Tibial nerve (tissue), 4 donors: ENCODE data around the gene ZNF117. TPM values are rescaled to one million over a fixed set of nuclear protein-coding genes. Genes with fewer than 3 reads are reported as not detected.
A peak's percentile ranks its signal among the peaks of the same experiment; 100 is the strongest.

ENCODE experiments used
- DNase-seq, 2 donors: peaks; one replicate each; pipeline ENCODE4 v3.0.0-alpha.2; 2019; ENCODE audit warnings: low spot score in 2 of 2
- H3K27ac ChIP-seq, 4 donors: fragments of 200-600 bp; sonication (generic) in 3 of 4; one replicate each; pipeline ENCODE4 v1.5.1; 2017 to 2019; ENCODE audit warnings: mild to moderate bottlenecking in 1 of 4
- H3K27me3 ChIP-seq, 2 donors: fragments of 200-600 bp; sonication (generic) in 1 of 2; one replicate each; pipeline versions ENCODE4 v1.5.1 to v1.6.0; 2017 to 2019
- H3K36me3 ChIP-seq, 3 donors: fragments of 200-600 bp; sonication (generic); one replicate each; pipeline ENCODE4 v1.5.1; 2018 to 2019
- H3K4me1 ChIP-seq, 4 donors: fragments of 200-600 bp; sonication (generic) in 3 of 4; one replicate each; pipeline ENCODE4 v1.5.1; 2017 to 2019
- H3K4me3 ChIP-seq, 4 donors: fragments of 200-600 bp; sonication (generic) in 3 of 4; one replicate each; pipeline ENCODE4 v1.5.1; 2017 to 2019; ENCODE audit warnings: mild to moderate bottlenecking in 1 of 4, moderate library complexity in 1 of 4
- H3K9me3 ChIP-seq, 4 donors: fragments of 200-600 bp; sonication (generic) in 3 of 4; one replicate each; pipeline ENCODE4 v1.5.1; 2017 to 2019
- EP300 ChIP-seq, 2 donors: sonication (generic); formaldehyde crosslinking; IDR thresholded peaks; one replicate each; pipeline ENCODE4 v1.6.1; 2017; ENCODE audit warnings: antibody characterized with exemption in 2 of 2, mild to moderate bottlenecking in 1 of 2
- POLR2A ChIP-seq, 2 donors: fragments of 450-650 bp; IDR thresholded peaks; one replicate each; pipeline ENCODE4 v1.6.1; 2017; ENCODE audit warnings: antibody characterized with exemption in 2 of 2, mild to moderate bottlenecking in 2 of 2, moderate library complexity in 2 of 2
- WGBS, 2 donors: methylation state at CpG; one replicate each; pipeline ENCODE4 v1.1.5; 2018; 5-methylcytosine and 5-hydroxymethylcytosine counted together
- total RNA-seq, 4 donors: library from RNA; depleted of rRNA; stranded (reverse); fragments of >200 nt; gene quantifications; one replicate each; pipeline ENCODE4 v1.1.0, GENCODE V29; 2016
- TF ChIP-seq, protein P1 (sequence below), 5 experiments: fragments of 200-600 bp in 3 of 5; fragments of 450-650 bp in 2 of 5; sonication (generic) in 3 of 5; IDR thresholded peaks; one replicate each; pipeline ENCODE4 v1.5.1; 2016 to 2019; ENCODE audit warnings: antibody characterized with exemption in 5 of 5, mild to moderate bottlenecking in 3 of 5, moderate library complexity in 2 of 5

Gene ZNF117
- total RNA-seq, 4 donors from 2014 or later = 15.1 to 22.2 (median 15.4) TPM

DNA sequence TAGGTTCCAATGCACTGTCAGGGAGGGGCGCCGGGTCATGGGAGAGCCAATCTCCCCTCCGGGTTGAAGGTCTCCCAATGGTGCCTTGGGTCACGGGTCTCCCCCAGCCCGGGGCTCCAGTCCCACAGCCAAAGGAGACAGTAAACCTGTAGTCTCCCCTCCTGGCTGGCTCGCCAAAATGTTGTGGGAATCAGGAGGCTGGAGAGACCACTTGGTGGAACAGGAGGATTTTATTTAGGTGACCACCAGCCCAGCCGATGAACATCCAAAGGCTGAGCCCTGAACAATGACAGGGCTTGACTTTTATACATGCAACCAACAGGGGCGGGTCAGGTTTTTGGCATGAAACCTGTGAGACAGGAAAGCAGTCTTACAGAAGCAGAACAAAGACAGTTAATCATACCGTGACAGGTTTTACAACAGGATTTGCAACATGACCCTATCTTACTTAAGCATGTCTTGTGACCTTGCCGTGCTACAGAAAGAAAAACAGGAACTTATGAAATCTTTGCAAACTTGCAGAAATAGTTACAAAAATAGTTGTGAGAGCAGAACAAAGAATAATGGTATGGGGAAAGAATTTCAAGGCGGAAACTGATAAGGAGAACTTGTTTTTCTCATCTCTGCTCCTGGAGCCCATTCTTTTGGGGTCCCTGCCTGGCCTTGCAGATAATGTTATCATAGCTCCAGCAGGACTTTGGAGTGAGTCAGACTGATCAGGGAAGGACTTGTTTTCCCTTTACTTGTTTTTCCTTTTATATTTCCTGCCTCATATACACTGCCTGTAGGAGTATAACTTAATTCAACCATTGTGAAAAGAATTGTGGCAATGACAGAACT lies 8.5 kb upstream of the ZNF117 start:
- peak in 1 of 2 donors; percentile 37 for DNase-seq
- Histone ChIP-seq H3K27me3 (no peaks in the 10 kb centered on the region), H3K9me3 (peaks cover 0 to 35% (median 0%) of the 10 kb centered on the region in 4 donors), H3K4me1 (peaks cover 0 to 20% (median 3%) of the 10 kb centered on the region in 4 donors), H3K4me3 (no peak overlapping the region), H3K27ac (peak overlapping the region in 1 of 4 donors; percentile 47), H3K36me3 (peaks cover 0 to 39% (median 0%) of the 10 kb centered on the region in 3 donors)
- TF ChIP-seq, protein P1, sequence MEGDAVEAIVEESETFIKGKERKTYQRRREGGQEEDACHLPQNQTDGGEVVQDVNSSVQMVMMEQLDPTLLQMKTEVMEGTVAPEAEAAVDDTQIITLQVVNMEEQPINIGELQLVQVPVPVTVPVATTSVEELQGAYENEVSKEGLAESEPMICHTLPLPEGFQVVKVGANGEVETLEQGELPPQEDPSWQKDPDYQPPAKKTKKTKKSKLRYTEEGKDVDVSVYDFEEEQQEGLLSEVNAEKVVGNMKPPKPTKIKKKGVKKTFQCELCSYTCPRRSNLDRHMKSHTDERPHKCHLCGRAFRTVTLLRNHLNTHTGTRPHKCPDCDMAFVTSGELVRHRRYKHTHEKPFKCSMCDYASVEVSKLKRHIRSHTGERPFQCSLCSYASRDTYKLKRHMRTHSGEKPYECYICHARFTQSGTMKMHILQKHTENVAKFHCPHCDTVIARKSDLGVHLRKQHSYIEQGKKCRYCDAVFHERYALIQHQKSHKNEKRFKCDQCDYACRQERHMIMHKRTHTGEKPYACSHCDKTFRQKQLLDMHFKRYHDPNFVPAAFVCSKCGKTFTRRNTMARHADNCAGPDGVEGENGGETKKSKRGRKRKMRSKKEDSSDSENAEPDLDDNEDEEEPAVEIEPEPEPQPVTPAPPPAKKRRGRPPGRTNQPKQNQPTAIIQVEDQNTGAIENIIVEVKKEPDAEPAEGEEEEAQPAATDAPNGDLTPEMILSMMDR (IDR thresholded peaks at IDR 0.05) = no peak
- TF ChIP-seq POLR2A (IDR thresholded peaks at IDR 0.05) (no peak), EP300 (IDR thresholded peaks at IDR 0.05) (peak; percentile 41 to 81)
- WGBS, 2 donors = 70 to 91% methylated on average over 11 of the region's 11 CpGs

DNA sequence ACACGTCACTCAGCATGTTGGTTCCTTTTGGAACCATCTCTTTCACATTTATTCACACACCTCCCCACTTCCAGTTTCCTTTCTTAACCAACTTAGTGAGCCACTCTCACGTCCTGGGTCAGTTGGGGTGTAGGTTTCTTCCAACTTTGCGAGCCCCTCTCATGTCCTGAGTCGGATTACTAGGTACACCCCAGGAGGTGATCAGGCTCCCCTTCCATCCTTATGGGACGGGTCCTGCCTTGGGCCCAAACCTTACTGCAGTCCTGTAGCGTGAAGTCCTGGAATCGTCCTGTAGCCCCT lies 8.0 kb upstream of the ZNF117 start:
- no peak overlapping the region for H3K4me3 ChIP-seq
- DNase-seq = no peak
- peaks cover 0 to 14% (median under 1%) of the 10 kb centered on the region in 4 donors for H3K4me1 ChIP-seq
- H3K27ac ChIP-seq = peak overlapping the region in 1 of 4 donors; percentile 47
- peaks cover 0 to 44% (median 0%) of the 10 kb centered on the region in 3 donors for H3K36me3 ChIP-seq
- WGBS, 2 donors = 94 to 97% methylated on average over 7 of the region's 7 CpGs
- H3K9me3 ChIP-seq = peaks cover 0 to 41% (median 0%) of the 10 kb centered on the region in 4 donors
- H3K27me3 ChIP-seq = no peaks in the 10 kb centered on the region
- TF ChIP-seq, protein P1 (IDR thresholded peaks at IDR 0.05) = no peak
- no peak for TF ChIP-seq EP300 (IDR thresholded peaks at IDR 0.05)
- no peak for TF ChIP-seq POLR2A (IDR thresholded peaks at IDR 0.05)

DNA sequence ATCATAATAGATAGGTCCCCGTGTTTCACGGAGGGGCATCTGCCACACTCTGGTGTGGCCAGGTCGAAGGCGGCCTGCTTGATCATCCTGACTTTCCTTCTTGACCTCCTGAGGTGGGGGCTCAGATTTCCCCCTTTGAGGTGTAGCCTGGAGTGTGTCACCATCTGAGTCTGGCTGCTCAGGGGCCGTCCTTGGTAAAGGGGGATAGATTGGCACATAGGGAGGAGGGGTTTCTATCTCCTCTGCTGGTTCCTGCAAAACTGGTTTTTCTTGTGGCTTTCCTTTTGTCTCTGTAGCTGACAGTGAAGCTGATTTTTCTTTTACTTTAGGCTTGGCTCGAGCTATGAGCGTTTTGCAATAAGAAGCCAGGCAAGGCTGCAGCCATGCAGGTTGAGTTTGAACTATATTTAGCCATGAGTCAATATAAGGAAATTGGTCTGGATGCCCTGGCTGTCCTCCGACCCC lies 7.1 kb upstream of the ZNF117 start:
- H3K9me3 ChIP-seq = peaks cover 0 to 48% (median 0%) of the 10 kb centered on the region in 4 donors
- H3K27ac ChIP-seq = no peak overlapping the region
- 74 to 88% methylated on average over 8 of the region's 8 CpGs for WGBS, 2 donors
- no peaks in the 10 kb centered on the region for H3K27me3 ChIP-seq
- H3K4me3 ChIP-seq = no peak overlapping the region
- no peak for DNase-seq
- H3K36me3 ChIP-seq = peaks cover 0 to 49% (median 0%) of the 10 kb centered on the region in 3 donors
- TF ChIP-seq, protein P1 (IDR thresholded peaks at IDR 0.05) = no peak
- TF ChIP-seq EP300 (IDR thresholded peaks at IDR 0.05) (no peak), POLR2A (IDR thresholded peaks at IDR 0.05) (no peak)
- peaks cover 0 to 5% (median 0%) of the 10 kb centered on the region in 4 donors for H3K4me1 ChIP-seq

DNA sequence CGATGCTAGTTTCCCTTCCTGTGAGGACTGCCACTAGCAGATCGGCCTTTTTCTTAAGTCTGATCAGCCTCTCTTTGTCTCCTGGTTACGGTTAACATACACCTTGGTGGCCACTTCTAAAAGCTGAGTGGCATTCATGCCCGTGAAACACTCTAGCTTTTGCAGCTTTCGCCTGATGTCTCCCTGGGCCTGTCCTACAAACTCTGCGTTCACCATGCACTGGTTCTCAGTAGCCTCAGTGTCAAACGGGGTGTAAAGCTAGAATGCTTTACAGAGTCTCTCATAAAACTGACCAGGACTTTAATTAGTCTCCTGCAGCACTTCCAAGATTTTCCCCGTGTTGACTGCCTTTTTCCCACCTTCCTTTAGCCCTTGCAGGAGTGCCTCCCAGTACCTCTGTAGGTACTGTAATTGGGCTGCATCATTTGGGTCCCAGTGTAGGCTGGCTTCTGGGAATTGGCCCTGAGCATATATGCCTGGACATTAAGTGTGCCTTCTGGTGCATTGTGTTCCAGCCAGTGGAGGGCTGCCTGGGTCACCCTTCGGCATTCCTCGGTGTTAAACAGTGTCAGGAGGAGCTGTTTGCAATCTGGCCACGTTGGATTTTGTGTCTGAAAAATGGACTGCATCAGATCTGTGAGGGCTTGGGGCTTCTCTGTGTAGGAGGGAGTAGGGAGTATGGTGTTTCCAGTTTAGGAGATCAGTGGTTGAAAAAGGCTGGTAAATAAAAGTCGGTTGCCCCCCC lies 6.5 kb upstream of the ZNF117 start:
- H3K4me3 ChIP-seq = no peak overlapping the region
- no peak for DNase-seq
- peaks cover 0 to 55% (median 0%) of the 10 kb centered on the region in 4 donors for H3K9me3 ChIP-seq
- no peak overlapping the region for H3K27ac ChIP-seq
- no peaks in the 10 kb centered on the region for H3K27me3 ChIP-seq
- 93 to 98% methylated on average over 12 of the region's 12 CpGs for WGBS, 2 donors
- peaks cover 0 to 54% (median 0%) of the 10 kb centered on the region in 3 donors for H3K36me3 ChIP-seq
- TF ChIP-seq EP300 (IDR thresholded peaks at IDR 0.05) (no peak), POLR2A (IDR thresholded peaks at IDR 0.05) (no peak)
- TF ChIP-seq, protein P1 (IDR thresholded peaks at IDR 0.05) = no peak
- no peaks in the 10 kb centered on the region for H3K4me1 ChIP-seq
